Measurements from ENCODE around the gene TAF4B.
"Not testable (repeated sequence)": the region's sequence is repeated elsewhere in the genome, so short reads cannot be mapped to it uniquely, and the experiment has no call there.

The TAF4B gene

DNA sequence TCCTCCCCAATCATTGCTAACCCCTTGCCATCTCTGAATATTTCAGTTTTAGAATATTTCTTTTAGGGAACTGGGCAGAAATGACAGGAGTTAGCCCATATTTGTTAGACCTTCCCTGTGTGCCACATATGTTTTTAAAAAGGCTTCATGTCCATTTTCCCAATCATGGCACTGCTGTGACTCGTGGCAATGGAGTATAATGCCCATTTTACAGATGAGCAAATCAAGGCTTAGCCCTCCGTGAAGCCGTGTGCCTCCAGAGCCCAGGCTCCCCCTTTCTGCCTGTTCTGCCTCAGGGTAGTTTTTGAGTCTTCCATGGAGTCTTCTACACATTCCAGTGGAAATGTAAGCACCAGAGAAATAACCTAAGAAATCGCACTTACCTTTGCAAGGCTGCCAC is 192.0 kb downstream of the TAF4B start:
- DNase-seq (ENCODE audit: insufficient read length, low spot score) (no peak), FAIRE-seq (no peak)

DNA sequence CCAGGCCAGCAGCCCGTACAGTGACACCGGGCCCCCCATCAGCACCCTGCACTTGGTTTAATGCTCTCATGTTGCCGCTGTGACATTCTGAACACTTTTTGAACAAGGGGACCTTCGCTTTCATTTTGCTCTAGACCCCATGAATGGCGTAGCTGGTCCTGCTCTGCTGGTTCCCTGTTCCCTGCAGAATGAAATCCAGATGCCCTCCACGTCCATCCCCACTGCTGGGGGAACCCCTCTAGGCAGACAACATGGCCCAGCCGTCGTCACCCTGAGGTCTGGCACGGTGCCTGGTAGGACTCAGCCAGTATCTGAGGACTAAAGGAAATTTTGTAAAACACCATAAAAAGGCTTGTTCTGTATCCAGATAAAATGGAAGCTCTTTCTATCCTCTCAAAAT is 193.5 kb downstream of the TAF4B start:
- no peak for DNase-seq (ENCODE audit: insufficient read length, low spot score)
- FAIRE-seq: no peak

DNA sequence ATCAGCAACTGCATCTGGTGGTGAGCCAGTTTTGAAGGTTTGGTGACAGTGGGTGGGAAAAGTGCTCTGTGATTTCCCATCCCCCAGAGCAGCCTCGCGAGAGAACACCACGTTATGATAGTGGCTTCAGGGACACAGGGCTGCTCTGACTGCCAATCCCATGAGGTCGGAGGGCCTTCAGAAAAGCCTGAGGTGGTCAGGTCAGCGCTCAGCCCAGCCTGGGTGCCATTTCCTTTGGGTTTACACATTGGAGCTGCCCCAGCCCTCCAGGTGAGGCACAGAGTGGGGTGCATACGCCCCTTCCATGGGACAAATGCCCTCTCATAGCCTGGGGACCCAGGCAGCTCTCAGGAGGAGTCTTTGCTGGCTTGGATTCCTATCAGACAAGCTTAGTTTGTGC is 195.3 kb downstream of the TAF4B start:
- DNase-seq (ENCODE audit: insufficient read length, low spot score) (no peak), FAIRE-seq (no peak)

DNA sequence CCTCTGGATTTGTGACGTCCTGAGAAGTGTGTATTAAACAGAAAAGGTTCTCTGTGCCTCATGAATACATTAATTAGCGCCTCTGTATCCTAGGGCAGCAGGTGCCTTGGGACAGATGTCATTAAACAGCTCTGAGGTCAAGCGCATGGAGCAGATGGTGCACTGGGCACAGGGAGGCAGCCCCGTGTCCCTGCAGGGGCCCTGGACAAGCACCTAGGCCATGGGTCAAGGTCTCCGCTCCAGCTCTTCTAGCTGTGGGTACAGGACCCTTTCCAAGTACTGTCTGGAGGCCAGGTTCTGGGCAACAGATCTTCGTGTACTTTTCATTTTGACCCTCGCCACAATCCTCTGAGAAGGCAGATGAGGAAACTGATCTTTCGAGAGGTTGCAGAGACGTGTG is 195.7 kb downstream of the TAF4B start:
- DNase-seq (ENCODE audit: insufficient read length, low spot score): no peak
- no peak for FAIRE-seq

DNA sequence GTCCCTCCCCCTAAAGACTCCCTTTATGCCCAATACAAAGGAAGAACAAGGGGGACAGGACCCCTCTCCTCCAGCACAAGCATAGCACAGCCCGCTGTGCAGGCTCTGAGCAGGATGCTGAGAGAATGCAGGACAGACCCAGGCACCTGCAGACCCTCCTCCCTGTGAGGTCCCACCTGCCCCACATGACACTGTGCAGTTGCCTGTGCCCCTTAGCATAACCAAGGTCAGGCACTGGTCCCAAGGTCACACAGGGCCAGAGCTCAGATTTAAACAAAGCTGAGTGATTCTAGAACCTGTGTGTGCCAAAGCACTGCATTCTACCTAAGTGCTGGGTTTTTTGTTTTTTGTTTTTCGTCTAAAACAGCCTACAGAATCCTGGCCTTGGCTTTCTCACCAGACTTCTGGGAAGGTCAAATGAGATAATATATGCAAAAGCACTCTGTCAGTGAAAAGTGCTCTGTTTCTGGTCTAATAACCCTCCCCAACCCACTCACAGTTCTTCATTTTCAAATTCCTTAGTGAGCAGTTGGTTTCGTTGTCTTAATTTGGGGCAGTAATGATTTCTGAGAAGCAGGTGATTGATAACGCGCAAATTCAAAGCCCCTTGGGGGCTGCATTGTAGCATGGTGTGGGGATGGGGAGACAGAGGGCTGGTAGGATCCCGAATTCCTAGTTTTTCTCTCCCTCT is 196.4 kb downstream of the TAF4B start:
- no peak for DNase-seq (ENCODE audit: insufficient read length, low spot score)
- FAIRE-seq: no peak

DNA sequence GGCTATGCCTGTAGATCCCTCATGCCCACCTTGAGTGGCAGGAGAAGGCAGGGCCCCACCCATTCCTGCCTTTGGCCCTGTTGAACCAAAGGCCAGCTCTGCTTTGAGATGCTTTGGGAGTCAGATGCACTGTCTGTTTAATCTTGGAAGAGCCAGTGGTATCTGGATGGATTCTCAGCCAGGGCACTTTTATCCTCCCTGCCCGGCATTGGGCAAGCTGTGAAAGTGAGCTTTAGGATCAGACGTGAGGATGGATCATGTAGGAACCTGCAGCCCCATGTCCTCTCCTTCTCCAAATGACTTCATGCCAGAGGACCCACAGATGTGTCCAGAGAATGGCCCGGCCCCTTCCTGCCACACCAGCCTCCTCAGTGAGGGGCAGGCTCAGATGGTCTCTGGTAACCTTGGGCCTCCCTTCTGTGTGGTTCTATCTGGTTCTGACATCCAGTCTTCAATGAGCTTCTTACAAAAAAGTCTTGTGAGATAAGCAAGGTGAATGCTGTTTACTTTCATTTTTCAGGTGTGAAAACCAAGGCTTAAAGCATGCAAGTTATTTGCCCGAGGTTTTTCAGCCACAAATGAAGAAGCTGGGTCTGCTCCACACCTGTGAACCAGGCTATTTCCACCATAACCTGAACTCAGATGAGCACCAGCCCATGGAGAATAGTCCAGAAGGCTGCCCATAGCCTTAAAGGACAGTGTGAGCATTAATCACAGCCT is 198.3 kb downstream of the TAF4B start:
- DNase-seq (ENCODE audit: insufficient read length, low spot score) (no peak), FAIRE-seq (peak; percentile 75)

DNA sequence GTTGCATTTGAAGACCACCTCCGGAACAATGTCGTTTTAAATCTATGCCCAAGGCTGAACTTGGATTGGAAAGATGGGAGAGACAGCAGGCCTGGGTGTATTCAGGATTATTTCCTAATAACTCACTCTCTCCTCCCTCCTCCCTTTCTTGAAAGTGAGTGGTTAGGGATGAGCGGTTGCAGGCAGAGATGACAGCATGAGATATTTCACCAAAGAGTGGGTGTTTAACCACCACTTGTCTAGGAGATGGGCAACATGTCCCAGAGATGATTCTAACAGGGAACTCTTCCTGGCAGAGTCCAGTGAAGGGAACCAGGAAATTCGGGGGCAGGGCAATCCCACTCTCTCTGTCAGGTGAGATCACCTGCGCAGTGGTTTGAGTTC is 198.9 kb downstream of the TAF4B start:
- DNase-seq (ENCODE audit: insufficient read length, low spot score) (no peak), FAIRE-seq (no peak)

DNA sequence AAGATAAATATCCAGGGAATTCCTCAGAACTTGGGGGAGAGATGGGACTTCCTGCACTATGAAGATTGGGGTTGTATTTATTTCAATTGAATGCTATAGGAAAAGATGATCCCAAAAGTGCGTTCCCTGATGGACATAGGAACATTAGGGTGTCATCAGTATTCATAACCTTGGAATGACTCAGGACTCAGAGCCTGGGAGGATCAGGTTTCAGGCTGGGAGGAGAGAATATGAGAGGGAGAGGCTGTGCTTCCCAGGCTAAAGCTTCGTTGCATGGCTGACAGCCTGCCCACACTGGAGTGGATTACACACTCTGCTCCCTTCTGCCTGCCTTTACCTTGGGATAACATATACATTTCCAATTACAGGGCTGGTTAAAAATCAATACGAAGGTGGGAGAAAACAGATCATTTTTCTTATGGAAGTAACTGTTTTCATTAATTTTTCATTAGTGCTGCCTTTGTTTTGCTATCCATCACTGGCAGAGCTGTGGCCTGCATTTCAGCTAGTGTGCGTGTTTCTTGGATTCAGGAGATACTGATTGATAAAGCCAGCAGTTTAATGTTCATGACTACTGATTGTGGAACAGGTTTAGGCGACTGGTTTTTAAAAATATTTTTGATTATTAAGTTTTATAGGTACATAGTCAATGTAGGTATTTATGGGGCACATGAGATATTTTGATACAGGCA is 203.4 kb downstream of the TAF4B start:
- no peak for DNase-seq (ENCODE audit: insufficient read length, low spot score)
- no peak for FAIRE-seq

DNA sequence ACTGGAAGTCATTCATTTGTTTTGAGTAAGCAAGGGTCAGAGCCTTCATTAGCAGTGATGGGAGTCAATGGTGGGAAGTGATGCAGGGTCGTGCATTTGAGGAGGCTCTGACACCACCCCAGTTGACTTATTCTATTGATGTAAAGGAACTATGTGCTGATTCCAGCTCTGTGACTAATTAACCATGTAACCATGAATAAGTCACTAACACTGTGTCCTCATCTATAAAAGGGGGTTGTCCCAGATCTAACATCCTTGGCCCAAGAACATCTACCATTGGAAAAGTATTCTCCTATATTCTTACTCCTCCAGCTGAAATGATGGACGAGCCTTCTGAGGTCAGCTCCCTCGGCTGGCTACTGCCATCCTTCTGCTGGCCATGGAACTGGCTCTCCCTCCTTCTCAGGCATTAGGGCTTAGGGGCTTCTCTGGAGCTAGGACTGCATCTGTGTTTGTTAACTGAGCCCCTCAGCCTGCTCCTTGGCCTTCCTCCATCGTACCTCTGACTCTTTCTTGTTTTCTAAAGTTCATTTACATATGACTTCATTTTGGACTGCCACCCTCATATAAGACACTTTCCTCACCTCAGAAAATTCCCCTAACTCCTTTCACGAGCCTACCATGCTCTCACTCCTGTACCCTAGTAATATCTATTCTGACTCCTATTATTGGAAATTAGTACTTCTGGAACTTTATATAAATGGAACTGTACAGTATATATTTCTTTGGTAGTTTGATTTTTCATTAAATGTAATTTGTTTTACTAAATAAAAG is 206.6 kb downstream of the TAF4B start:
- DNase-seq (ENCODE audit: insufficient read length, low spot score) (no peak), FAIRE-seq (no peak)

DNA sequence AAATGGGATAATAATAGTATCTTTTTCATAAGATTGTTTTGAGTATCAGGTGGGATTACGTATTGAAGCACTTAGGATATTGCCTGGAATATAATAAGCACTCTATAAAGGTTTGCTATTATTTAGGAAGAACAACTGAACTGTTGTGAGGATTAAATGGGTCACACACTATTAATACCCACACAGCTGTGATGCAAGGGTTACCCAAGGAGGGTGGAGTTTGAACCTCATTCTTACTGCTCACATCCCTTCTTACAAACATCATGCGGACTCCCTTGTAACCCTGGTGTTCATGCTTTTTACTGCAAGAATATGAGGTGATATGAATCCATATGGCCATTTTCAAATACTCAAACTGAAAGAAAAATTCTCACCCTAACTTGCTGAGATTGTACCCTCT is 208.6 kb downstream of the TAF4B start:
- no peak for FAIRE-seq
- no peak for DNase-seq (ENCODE audit: insufficient read length, low spot score)

DNA sequence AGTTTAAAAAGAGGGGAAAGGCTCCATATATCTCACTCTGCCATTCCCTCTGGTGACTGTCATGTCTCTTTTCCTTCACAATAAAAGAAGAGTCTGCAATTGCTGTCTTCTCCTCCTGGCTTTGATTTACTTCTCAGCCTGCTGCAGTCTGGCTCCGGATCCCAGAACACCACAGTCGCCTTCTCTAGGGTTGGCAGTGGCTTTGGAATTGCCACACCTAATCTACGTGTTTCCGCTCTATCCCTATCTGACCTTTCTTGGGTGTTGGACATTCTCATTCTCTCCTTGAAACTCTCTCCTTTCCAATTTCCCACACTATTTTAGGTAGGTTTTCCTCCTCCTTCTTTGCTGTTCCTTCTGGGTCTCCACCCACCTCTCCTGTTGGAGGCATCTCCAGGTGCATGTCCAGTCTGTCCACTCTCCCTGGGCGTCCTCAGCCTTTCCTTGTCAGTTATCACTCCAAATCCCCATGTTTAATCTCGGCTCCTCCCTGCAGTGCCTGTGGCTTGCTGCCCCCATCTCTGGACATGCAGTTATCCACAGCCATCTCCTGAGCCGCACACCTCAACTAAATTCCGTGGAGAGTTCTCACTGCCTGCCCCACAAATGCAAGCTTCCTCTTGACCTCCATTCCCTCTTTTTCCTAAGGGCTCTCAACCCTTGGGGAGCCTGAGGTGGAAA is 209.3 kb downstream of the TAF4B start:
- FAIRE-seq: no peak

DNA sequence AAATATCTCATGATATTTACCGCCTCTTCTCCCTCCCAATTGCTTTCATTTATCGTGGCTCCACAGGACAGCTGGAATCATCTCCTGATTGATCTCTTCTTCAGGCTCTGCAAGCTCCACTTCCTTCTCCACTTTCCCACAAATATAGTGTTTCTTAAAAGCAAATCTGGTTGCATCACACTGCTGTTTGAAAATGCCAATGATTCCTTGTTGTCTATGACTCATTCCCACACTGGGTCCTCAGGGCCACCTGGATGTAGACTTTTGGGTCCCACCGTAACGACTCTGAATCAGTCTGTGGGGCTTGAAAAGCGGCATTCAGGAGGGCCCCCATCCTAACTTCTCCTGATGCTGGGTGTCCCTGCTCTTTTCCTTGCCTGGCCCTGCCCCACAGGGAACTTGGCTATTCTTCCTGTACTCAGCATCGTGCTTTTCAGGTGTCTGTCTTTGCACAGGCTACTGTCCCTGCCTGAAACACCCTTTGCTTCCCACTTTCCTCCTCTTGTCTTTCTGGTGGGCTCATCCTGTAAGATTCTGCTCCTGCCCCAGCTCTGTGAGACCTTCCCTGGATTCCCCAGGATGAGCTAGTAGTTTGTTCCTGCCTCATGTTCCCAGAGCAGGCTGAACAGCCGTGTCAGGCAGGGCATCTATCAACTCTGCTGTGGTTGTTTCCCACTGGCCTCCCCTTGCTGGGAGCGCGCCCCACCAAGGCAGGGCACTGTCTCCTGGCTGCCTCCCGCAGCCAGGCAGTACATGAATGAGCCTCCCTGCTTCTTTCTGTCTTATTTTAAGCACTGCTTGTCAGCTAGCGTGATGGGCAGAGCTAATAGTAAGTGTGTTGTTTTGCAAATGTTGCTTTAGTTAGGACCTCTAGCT is 210.2 kb downstream of the TAF4B start:
- DNase-seq (ENCODE audit: insufficient read length, low spot score) (no peak), FAIRE-seq (no peak)

More for the DNA sequence above, 209.3 kb downstream of the TAF4B start:
- DNase-seq (ENCODE audit: insufficient read length, low spot score): no peak

DNA sequence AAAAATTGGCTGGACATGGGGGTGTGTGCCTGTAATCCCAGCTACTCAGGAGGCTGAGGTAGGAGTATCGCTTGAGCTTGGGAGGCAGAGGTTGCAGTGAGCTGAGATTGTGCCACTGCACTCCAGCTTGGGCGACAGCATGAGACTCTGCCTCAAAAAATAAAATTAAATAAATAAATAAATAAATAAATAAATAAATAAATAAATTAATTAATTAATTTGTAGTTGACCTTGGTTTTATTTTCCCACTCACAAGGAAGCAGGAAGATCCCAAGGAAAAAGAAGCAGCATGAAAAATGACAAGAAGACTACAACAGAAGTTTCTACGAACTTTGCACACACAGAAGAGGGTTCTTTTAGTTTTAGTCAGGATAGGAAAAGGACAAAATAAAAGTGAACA is 211.4 kb downstream of the TAF4B start:
- DNase-seq (ENCODE audit: insufficient read length, low spot score); FAIRE-seq: not testable (repeated sequence)

DNA sequence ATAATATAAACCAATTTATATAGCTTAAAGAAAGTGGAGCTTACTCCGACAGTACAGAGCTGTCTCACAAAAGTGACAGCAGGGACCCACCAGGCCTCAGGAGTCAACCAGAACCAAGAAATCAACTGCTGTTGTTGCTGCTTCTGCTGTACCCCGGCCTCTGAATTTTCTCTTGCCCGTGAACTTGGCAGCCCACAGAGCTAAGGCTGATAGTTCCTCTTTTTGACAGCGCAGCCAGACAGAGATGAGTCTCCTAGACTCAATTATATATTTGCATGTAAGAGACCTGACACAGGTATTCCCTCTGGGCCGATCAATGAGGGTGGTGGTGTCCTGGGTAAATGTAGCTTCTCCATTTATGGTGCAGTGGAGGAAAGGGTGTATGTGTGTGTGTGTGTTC is 212.7 kb downstream of the TAF4B start:
- peak; percentile 89 for FAIRE-seq
- DNase-seq (ENCODE audit: insufficient read length, low spot score): peak; percentile 25

DNA sequence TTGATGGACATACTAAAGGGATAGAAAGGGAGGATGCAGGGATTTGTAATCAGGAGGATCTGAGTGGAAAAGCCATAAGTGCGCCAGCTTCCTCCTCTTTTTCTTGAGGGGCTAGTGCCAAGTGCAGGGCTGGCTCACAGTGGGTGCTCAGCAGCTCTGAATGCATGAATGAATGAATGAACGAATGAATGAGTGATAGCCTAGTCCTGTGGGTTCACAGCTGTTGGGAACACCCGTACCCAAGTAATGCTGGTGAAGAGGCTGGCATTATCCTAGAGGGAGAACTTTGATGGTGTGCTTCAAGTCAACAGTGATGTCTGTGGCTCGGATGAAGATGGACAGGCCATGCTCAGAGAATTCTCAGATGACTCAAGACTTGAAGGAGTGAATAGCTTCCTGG is 213.3 kb downstream of the TAF4B start:
- FAIRE-seq (no peak), DNase-seq (ENCODE audit: insufficient read length, low spot score) (no peak)

DNA sequence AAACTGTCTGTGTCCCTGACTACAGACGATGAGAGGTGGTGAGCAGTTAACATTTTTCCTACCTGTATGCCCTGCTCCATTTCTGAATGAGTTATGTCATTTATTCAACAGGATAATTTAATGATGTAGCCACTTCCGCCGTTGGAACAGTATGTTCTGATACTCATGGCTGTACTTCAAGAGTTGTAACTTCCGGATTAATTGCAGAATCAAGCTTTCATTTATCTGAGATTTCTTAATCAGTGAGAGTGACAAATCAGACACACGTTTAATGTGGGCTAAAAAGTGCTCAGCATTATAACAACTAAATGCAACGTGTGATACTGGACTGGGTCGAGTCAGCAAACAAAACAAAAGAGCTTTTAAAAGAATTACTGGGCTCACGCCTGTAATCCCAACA is 214.4 kb downstream of the TAF4B start:
- no peak for FAIRE-seq

More for the DNA sequence above, 214.4 kb downstream of the TAF4B start:
- no peak for DNase-seq (ENCODE audit: insufficient read length, low spot score)

Measured in GM19239 (cell line).